Effector CD4-positive, alpha-beta T cell (primary cell): Measurements from ENCODE around the gene ARHGAP28.
"Not testable (repeated sequence)": the region's sequence is repeated elsewhere in the genome, so short reads cannot be mapped to it uniquely, and the experiment has no call there.

Experiments
- DNase-seq: peaks from one replicate; pipeline ENCODE4 v3.0.0-alpha.2; 2020

ARHGAP28 gene

GRCh38 chr18:6776188-6776587 lies 46.7 kb downstream of the ARHGAP28 start:
- DNase-seq: no peak

DNA sequence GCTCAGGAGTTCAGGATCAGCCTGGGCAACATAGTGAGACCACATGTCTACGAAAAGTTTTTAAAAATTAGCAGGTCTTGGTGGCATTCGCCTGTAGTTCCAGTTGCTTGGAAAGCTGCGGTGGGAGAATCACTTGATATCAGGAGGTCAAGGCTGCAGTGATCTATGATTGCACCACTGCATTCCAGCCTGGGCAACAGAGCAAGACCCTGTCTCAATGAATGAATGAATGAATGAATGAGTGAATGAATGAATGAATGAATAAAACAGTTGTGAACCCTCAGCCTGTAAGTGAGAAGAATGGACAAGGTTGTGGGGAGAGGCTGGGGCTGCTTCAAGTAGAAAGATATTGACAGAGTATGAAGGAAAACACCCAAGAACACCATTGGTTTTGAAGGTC lies 48.0 kb downstream of the ARHGAP28 start:
- DNase-seq: no peak

GRCh38 chr18:6778459-6779247 lies 49.1 kb downstream of the ARHGAP28 start:
- DNase-seq: no peak

DNA sequence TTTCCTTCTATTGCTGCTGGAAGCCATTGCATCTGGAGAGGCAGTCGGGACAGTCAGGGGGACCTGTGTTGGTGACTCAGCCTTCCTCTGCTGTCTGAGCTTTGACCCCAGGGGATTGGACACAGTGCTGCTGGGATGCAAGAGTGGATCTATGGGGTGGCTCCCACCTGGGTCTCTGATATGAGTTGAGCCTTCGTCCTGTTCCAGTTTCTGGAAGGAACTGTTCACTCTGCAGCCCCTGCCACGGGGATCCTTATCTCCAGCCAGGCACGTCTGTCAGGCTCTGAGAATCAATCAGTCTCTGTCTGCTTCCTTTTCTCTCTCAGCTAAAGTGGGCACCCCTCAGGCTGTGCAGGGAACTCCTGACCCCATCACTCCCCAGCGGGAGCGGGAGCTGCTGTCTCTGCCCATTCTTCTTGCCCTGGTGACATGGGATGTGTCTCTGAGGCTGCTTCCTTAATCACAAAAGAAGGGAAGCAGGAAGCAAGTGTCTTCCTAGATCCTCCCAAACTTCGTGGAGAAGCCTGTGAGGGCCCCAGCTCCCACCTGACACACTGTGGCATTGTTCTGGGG lies 51.7 kb downstream of the ARHGAP28 start:
- DNase-seq: no peak

- DNase-seq: no peak
These were observed 52.3 kb downstream of the ARHGAP28 start for GRCh38 chr18:6781796-6782195.

GRCh38 chr18:6782861-6783260 lies 53.3 kb downstream of the ARHGAP28 start:
- DNase-seq: no peak

- no peak for DNase-seq
These were observed 54.5 kb downstream of the ARHGAP28 start for GRCh38 chr18:6784046-6784445.

DNA sequence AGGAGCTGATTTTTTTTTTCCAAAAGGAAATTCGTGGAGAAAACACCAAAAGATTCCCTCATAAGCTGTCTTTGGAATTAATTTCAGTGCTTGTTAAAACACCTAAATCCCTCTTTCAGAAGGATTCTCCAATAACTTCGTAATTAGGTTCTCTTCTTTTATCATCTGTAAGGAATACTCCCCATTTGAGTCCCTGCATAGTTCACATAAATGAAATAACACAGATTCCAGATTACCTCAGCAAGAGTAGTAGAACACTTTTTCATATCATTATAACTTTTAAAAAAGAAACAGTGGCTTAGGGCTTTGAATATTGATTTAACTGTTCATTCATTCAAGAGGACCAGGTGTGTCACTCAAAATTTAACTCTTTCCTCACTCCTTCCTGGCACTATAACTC lies 55.5 kb downstream of the ARHGAP28 start:
- no peak for DNase-seq

DNA sequence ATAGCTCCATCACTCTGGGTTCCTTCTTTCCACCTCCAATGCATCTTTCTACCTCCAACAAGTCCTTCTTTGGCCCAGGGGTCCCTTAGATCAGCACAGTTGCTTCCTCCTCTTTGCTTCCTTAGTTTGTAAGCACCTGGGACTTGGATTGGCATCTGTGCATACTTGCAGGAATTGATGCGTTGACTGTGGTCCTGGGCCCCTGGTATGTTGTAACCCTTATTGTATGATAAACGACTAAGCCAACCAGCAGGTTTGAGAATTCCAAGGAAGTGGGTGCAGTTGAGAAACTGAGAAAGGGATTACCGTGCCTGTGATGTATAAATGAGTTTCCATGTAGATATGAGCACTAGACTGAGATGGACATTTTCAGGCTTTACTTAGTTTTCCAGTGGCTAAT lies 55.9 kb downstream of the ARHGAP28 start:
- no peak for DNase-seq

- no peak for DNase-seq
These were observed 62.9 kb downstream of the ARHGAP28 start for GRCh38 chr18:6792391-6792790.

DNA sequence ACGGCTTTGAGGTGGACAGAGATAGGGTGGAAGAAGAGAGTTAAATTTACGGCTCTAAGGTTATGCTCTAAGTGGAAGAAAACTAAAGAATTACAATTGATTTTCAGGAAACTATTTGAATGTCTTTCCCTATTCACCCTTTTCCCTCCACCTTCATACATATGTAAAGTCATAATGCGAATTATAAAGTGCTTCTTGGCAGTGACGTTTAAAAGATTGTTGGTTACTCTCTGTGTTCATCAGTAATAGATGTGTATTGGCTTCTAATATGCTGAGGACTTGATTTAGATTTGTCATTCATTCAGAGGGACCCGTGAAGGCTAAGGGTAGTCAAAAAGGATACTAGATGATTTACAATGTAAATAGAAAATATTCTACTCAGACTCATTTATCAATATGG lies 63.9 kb downstream of the ARHGAP28 start:
- no peak for DNase-seq

DNA sequence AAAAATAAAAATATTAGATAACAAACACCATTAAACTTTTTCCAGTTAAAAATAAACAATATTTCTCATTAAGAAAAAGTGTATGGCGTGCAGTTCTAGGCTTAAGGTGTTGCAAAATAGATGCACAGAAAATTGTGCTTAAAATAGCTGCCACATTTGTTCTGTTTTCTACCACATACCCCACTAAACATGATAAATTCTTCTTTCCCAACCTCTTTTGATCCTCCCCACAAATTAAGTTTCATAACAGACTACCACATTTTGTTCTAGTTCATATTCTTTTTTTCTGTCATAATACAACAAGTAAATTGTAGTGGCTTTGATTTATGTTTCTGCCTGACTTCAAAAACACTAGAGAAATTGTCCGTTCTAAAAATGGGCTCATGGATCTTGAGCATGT lies 64.5 kb downstream of the ARHGAP28 start:
- no peak for DNase-seq

DNA sequence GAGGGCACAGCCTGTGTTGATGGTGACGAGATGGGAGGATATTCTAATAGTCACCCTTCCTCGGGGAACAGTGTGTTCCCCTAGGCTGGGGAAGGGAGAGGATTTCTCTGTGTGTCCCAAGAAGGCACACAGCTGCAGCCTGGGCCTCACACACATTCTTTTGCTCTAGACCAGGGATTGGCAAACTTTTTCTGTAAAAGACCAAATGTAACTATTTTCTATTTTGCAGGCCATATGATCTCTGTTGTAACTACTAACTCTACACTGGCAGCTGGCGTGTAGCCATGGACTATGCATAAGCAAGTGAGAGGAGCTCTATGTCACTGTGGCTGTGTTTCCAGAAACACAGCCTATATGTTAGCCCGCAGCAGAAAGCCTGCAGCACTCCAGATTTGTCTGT lies 65.8 kb downstream of the ARHGAP28 start:
- DNase-seq: no peak

DNA sequence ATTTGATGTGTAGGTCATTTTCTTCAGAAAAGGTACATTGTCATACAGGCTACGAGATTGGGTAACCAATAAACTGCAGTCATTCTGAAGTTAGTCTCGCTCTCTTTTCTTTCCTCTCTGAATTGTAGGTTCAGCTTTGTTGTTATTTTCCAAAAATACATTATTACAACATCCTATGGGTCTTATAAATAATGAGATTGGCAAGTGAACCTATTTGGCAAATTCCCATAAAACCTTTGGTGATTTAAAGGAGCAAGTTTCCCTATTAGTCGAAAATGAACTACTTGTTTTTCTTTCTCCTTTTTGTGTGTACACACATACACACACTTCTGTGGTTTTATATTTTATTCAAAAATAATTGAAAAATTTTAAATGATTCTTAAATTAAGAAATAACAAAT lies 67.0 kb downstream of the ARHGAP28 start:
- DNase-seq: no peak

- DNase-seq: no peak
These were observed 67.7 kb downstream of the ARHGAP28 start for GRCh38 chr18:6797171-6797570.

GRCh38 chr18:6798896-6799295 lies 69.4 kb downstream of the ARHGAP28 start:
- no peak for DNase-seq

DNA sequence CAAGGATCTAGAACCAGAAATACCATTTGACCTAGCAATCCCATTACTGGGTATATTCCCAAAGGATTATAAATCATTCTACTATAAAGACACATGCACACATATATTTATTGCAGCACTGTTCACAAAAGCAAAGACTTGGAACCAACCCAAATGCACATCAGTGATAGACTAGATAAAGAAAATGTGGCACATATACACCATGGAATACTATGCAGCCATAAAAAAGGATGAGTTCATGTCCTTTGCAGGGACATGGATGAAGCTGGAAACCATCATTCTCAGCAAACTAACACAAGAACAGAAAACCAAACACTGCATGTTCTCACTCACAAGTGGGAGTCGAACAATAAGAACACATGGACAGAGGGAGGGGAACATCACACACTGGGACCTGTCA lies 70.8 kb downstream of the ARHGAP28 start:
- DNase-seq: not testable (repeated sequence)

GRCh38 chr18:6807515-6808257 lies 78.2 kb downstream of the ARHGAP28 start:
- no peak for DNase-seq

DNA sequence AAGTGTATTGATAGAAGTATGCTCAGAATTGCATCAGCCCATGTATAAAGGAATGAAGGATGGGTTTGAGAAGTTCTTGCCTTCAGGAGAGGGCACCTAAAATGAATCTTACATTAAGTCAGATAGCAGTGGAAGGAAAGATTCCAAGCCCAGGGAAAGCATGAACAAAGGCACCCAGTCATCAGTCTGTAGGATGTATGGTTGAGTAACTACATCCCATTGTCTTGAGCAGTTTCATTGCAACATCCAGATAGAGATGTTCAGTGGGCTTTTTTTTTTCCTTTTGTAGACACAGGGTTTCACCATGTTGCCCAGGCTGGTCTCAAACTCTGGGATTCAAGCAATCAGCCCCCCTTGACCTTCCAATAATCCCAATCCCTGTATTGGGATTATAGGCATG lies 80.7 kb downstream of the ARHGAP28 start:
- no peak for DNase-seq

DNA sequence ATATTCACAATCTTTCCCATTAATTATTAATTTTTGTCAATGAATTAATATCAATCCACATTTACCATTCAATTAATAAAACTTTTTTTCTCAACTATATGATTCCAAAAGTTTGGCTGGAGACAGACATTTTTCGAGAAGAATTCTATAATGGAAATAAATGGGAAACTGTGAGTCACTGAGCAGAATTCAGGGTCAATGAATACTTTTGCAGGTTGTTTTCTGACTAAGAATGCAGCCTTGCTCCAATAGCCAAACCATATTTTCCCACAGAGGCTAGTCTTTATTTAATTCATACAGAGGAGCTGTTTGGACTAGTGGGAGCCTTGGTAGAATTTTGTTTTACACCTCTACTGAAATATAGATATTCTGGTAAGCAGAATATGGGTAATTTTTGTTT lies 82.3 kb downstream of the ARHGAP28 start:
- DNase-seq: no peak

DNA sequence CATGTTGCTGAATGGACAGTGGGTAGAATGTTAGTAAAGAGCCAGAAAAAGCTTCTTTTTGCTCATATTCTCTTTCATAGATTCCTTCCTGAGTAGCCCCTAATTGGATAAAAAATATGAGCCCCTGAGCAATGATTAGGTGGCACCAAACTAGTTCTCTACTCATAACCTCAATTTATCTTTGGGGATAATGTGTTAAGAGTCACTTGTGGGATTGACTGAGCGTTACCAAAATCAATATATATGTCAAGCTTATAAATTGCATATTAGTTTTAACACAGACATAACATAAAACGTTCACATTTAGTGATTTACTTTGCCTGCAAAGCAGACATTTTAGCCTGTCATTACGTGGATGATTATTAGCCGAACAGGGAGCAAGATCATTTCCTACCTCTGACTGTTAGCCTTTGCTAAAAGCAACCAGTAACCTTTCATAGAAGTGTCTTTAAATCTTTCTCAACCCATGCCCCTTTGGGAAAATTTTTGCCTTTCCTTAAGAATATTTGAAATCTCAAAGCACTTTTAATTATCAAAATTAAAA lies 85.4 kb downstream of the ARHGAP28 start:
- DNase-seq: no peak

GRCh38 chr18:6816154-6816553 lies 86.6 kb downstream of the ARHGAP28 start:
- no peak for DNase-seq

DNA sequence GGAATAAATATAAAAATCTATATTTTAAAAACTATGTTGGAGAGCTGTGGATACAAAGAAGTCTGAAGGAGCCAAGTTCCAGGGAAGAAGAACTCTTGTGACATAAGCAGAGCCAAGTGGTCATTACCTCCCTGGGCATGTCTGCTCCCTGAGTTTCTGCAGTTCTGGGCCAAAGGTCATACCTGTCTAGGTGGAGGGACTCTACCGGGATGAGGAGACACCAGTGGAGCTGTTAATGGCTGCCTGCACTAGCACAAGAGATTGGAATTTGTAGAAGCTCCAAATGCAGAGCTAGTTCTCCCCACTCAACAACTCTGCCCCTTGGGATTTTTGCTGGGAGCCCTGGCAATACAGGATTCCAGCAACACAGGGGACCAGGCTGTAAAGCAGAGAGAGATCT lies 89.8 kb downstream of the ARHGAP28 start:
- no peak for DNase-seq

GRCh38 chr18:6820314-6820713 lies 90.8 kb downstream of the ARHGAP28 start:
- DNase-seq: no peak
